Measurements from ENCODE around the gene ABCA4. TPM values are rescaled to one million over a fixed set of nuclear protein-coding genes. Genes with fewer than 3 reads are reported as not detected.

ABCA4 gene
- polyA plus RNA-seq, 3 donors, result 5.4 to 7.1 (median 6.0) TPM

- no peak for DNase-seq (ENCODE audit: low read depth in 3 of 3, low spot score in 2 of 3)
Measured at GRCh38 chr1:94084547-94084946, 36.4 kb downstream of the ABCA4 start.

- DNase-seq (ENCODE audit: low read depth in 3 of 3, low spot score in 2 of 3), result no peak
Measured at GRCh38 chr1:94084085-94084484, 36.9 kb downstream of the ABCA4 start.

- DNase-seq (ENCODE audit: low read depth in 3 of 3, low spot score in 2 of 3), result no peak
Measured at GRCh38 chr1:94083681-94084080, 37.3 kb downstream of the ABCA4 start.

GRCh38 chr1:94081566-94082344 lies 39.2 kb downstream of the ABCA4 start:
- no peak for DNase-seq (ENCODE audit: low read depth in 3 of 3, low spot score in 2 of 3)

GRCh38 chr1:94079989-94080388 lies 41.0 kb downstream of the ABCA4 start:
- DNase-seq (ENCODE audit: low read depth in 3 of 3, low spot score in 2 of 3), result no peak

- DNase-seq (ENCODE audit: low read depth in 3 of 3, low spot score in 2 of 3), result peak in 1 of 3 donors; percentile 58
Measured at GRCh38 chr1:94079080-94079940, 41.6 kb downstream of the ABCA4 start.

- DNase-seq (ENCODE audit: low read depth in 3 of 3, low spot score in 2 of 3), result no peak
Measured at GRCh38 chr1:94072840-94073522, 48.0 kb downstream of the ABCA4 start.

- DNase-seq (ENCODE audit: low read depth in 3 of 3, low spot score in 2 of 3), result no peak
Measured at GRCh38 chr1:94071976-94072375, 49.0 kb downstream of the ABCA4 start.

- DNase-seq (ENCODE audit: low read depth in 3 of 3, low spot score in 2 of 3), result no peak
Measured at GRCh38 chr1:94071391-94071790, 49.6 kb downstream of the ABCA4 start.

- no peak for DNase-seq (ENCODE audit: low read depth in 3 of 3, low spot score in 2 of 3)
Measured at GRCh38 chr1:94070865-94071264, 50.1 kb downstream of the ABCA4 start.

- no peak for DNase-seq (ENCODE audit: low read depth in 3 of 3, low spot score in 2 of 3)
Measured at GRCh38 chr1:94069919-94070285, 51.0 kb downstream of the ABCA4 start.

GRCh38 chr1:94068999-94069918 lies 51.7 kb downstream of the ABCA4 start:
- DNase-seq (ENCODE audit: low read depth in 3 of 3, low spot score in 2 of 3), result peak in 2 of 3 donors; percentile 58 to 68

- DNase-seq (ENCODE audit: low read depth in 3 of 3, low spot score in 2 of 3), result no peak
Measured at GRCh38 chr1:94068096-94068998, 52.6 kb downstream of the ABCA4 start.

- DNase-seq (ENCODE audit: low read depth in 3 of 3, low spot score in 2 of 3), result no peak
Measured at GRCh38 chr1:94067196-94067595, 53.8 kb downstream of the ABCA4 start.

GRCh38 chr1:94063379-94063778 lies 57.6 kb downstream of the ABCA4 start:
- peak; percentile 70 to 77 (median 75) for DNase-seq (ENCODE audit: low read depth in 3 of 3, low spot score in 2 of 3)

- DNase-seq (ENCODE audit: low read depth in 3 of 3, low spot score in 2 of 3), result peak in 1 of 3 donors; percentile 69
Measured at GRCh38 chr1:94061513-94062443, 59.2 kb downstream of the ABCA4 start.

- no peak for DNase-seq (ENCODE audit: low read depth in 3 of 3, low spot score in 2 of 3)
Measured at GRCh38 chr1:94060720-94061119, 60.2 kb downstream of the ABCA4 start.

GRCh38 chr1:94058766-94059165 lies 62.2 kb downstream of the ABCA4 start:
- DNase-seq (ENCODE audit: low read depth in 3 of 3, low spot score in 2 of 3), result no peak

Data from right renal cortex interstitium (tissue), 3 donors.